ENCODE data around the gene ZNF316. TPM values are rescaled to one million over a fixed set of nuclear protein-coding genes. Genes with fewer than 3 reads are reported as not detected.

The ZNF316 gene
- total RNA-seq, 4 donors from 2014 or later: 21.9 to 32.8 (median 26.0) TPM

DNA sequence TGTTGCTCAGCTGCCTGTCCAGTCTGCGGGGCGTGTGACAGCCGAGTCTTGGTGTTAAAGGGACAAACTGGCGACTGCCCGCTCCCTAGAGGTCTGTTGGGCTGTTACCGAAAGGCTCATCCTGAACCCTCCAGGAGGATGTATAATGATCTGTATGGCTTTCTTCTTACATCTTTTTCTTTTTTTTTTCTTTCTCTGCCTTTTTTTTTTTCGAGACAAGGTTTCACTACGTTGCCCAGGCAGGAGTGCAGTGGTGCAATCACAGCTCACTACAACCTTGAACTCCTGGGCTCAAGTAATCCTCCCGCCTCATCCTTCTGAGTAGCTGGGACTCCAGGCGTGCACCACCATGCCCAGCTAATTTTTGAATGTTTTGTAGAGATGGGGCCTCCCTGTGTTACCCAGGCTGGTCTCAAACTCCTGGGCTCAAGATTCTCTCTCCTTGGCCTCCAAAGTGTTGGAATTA, 46.4 kb upstream of the ZNF316 start:
- no peaks in the 10 kb centered on the region for H3K27me3 ChIP-seq
- TF ChIP-seq POLR2A (IDR thresholded peaks at IDR 0.05) (no peak), POLR2AphosphoS5 (IDR thresholded peaks at IDR 0.05) (no peak), EP300 (IDR thresholded peaks at IDR 0.05) (no peak)
- TF ChIP-seq, protein P1, sequence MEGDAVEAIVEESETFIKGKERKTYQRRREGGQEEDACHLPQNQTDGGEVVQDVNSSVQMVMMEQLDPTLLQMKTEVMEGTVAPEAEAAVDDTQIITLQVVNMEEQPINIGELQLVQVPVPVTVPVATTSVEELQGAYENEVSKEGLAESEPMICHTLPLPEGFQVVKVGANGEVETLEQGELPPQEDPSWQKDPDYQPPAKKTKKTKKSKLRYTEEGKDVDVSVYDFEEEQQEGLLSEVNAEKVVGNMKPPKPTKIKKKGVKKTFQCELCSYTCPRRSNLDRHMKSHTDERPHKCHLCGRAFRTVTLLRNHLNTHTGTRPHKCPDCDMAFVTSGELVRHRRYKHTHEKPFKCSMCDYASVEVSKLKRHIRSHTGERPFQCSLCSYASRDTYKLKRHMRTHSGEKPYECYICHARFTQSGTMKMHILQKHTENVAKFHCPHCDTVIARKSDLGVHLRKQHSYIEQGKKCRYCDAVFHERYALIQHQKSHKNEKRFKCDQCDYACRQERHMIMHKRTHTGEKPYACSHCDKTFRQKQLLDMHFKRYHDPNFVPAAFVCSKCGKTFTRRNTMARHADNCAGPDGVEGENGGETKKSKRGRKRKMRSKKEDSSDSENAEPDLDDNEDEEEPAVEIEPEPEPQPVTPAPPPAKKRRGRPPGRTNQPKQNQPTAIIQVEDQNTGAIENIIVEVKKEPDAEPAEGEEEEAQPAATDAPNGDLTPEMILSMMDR (IDR thresholded peaks at IDR 0.05): no peak
- no peaks in the 10 kb centered on the region for H3K9me3 ChIP-seq
- H3K27ac ChIP-seq: peak overlapping the region; percentile 10 to 93 (median 92)
- peak overlapping the region; percentile 50 to 91 for H3K4me3 ChIP-seq
- WGBS, 2 donors (ENCODE audit: low coverage in 1 of 2): 0 to 8% methylated on average over 3 to 6 of the region's 10 CpGs
- peaks cover 0 to 24% (median 18%) of the 10 kb centered on the region in 3 donors for H3K4me1 ChIP-seq
- ATAC-seq: no peak
- H3K36me3 ChIP-seq: peaks cover 0 to 79% of the 10 kb centered on the region in 2 donors

DNA sequence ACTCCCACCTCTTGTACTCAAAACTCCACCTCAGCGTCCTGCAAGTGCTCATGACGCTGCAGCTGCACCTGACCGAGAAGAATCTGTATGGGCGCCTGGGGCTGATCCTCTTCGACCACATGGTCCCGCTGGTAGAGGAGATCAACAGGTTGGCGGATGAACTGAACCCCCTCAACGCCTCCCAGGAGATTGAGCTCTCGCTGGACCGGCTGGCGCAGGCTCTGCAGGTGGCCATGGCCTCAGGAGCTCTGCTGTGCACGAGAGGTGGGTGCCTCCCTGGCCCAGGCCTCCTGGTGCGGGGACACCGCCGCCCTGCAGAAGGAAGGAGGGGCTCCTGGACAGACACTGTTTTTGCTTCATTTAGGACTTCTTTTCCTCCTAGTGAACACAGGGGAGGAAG, 37.0 kb upstream of the ZNF316 start:
- Histone ChIP-seq H3K9me3 (no peaks in the 10 kb centered on the region), H3K36me3 (peaks cover 0 to 100% of the 10 kb centered on the region in 2 donors), H3K27ac (no peak overlapping the region), H3K4me3 (no peak overlapping the region), H3K27me3 (no peaks in the 10 kb centered on the region), H3K4me1 (no peaks in the 10 kb centered on the region)
- TF ChIP-seq EP300 (IDR thresholded peaks at IDR 0.05): no peak
- no peak for TF ChIP-seq POLR2A (IDR thresholded peaks at IDR 0.05)
- TF ChIP-seq, protein P1 (IDR thresholded peaks at IDR 0.05): no peak
- TF ChIP-seq POLR2AphosphoS5 (IDR thresholded peaks at IDR 0.05): no peak
- WGBS, 2 donors (ENCODE audit: low coverage in 1 of 2): no CpG with 5 or more reads among the region's 15 CpGs
- ATAC-seq: no peak

DNA sequence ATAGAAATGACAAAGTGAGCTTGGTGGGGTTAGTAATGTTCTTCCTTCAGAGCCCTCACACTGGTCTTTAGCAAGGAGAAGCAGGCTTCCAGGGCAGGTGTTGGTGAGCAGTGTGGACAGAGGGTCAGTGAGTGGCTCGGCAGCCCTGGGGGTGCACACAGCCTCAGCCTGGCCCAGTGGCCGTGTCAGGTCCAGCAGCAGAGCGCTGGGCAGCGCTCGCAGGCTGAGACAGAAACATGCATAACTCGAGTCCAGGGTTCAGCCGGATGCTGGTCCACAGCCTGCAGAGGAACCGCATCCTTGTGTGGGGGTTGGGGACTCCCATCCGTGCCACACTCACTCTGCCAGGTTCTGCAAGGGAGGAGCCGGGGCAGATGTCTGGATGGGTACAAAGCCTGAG, 32.7 kb upstream of the ZNF316 start:
- no peak for ATAC-seq
- TF ChIP-seq, protein P1 (IDR thresholded peaks at IDR 0.05): no peak
- TF ChIP-seq POLR2A (IDR thresholded peaks at IDR 0.05) (no peak), POLR2AphosphoS5 (IDR thresholded peaks at IDR 0.05) (no peak), EP300 (IDR thresholded peaks at IDR 0.05) (no peak)
- no peaks in the 10 kb centered on the region for H3K9me3 ChIP-seq
- H3K4me3 ChIP-seq: no peak overlapping the region
- 100% methylated on average over 1 of the region's 10 CpGs; no CpG with 5 or more reads in 1 of the 2 donors for WGBS, 2 donors (ENCODE audit: low coverage in 1 of 2)
- no peaks in the 10 kb centered on the region for H3K27me3 ChIP-seq
- no peaks in the 10 kb centered on the region for H3K4me1 ChIP-seq
- H3K36me3 ChIP-seq: peaks cover 0 to 100% of the 10 kb centered on the region in 2 donors
- no peak overlapping the region for H3K27ac ChIP-seq

DNA sequence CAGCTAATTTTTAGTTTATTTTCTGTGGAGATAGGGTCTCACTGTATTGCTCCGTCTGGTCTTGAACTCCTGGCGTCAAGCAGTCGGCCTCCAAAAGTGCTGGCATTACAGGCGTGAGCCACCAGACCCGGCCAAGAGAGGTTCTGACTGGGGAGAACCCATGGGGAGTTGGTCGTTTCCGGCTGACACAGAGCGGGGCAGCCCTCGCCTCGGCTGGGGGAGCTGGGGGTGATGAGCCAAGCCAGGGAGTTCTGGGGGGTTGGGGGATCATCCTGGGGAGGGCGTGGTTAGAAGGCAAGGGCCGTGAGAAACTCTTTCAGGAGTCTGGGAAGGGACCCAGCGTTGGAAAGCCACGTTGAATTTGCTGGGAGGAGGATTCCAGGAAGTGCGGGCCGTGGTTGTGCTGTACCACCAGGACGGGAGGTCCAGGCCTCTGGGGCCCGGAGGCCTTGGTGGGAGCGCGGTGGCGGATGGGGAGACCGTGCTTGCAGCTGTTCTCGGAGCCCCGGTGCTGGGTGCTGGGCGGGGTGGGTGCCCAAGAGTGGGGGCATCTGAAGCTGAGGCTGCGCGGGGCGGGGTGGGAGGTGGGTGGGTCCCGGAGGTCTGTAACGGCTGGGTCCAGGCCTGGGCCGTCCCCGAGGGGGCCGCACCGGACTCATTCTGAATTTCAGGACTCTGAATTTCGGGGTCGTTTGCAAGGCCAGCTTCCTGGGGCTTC, 30.1 kb upstream of the ZNF316 start:
- no peak overlapping the region for H3K4me3 ChIP-seq
- no peak for ATAC-seq
- no peaks in the 10 kb centered on the region for H3K4me1 ChIP-seq
- H3K27ac ChIP-seq: no peak overlapping the region
- H3K36me3 ChIP-seq: peaks cover 0 to 87% of the 10 kb centered on the region in 2 donors
- no CpG with 5 or more reads among the region's 36 CpGs for WGBS, 2 donors (ENCODE audit: low coverage in 1 of 2)
- TF ChIP-seq, protein P1 (IDR thresholded peaks at IDR 0.05): no peak
- no peak for TF ChIP-seq POLR2AphosphoS5 (IDR thresholded peaks at IDR 0.05)
- no peak for TF ChIP-seq EP300 (IDR thresholded peaks at IDR 0.05)
- no peak for TF ChIP-seq POLR2A (IDR thresholded peaks at IDR 0.05)
- no peaks in the 10 kb centered on the region for H3K27me3 ChIP-seq
- no peaks in the 10 kb centered on the region for H3K9me3 ChIP-seq

DNA sequence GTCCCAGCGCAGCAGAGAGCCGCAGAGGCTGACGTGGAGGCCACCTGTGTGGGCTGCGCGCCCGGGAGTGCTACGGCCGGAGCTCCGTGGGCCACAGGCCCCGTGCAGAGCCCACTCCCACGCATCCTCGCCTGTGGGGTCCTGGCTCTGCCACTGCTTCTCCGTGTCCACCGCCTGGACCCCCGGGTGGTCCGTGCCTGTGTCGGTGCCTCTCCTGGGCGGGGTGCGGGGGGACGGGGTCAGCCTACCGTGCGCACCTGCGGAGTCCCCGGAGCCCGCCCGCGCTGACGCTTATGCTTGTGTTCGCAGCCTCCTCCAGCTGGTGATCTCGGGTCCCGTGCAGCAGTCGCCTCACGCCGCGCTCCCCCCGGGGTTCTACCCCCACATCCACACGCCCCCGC, 29.5 kb upstream of the ZNF316 start:
- TF ChIP-seq POLR2AphosphoS5 (IDR thresholded peaks at IDR 0.05) (no peak), EP300 (IDR thresholded peaks at IDR 0.05) (no peak)
- Histone ChIP-seq H3K4me3 (no peak overlapping the region), H3K4me1 (no peaks in the 10 kb centered on the region), H3K27me3 (no peaks in the 10 kb centered on the region), H3K9me3 (no peaks in the 10 kb centered on the region), H3K36me3 (peaks cover 0 to 81% of the 10 kb centered on the region in 2 donors), H3K27ac (no peak overlapping the region)
- WGBS, 2 donors (ENCODE audit: low coverage in 1 of 2): no CpG with 5 or more reads among the region's 38 CpGs
- no peak for ATAC-seq

Data from gastroesophageal sphincter (tissue), 4 donors.